IMR-90 (cell line): Measurements from ENCODE around the gene PTGDR.

ENCODE experiments used
- BHLHE40 ChIP-seq: fragments of 150-350 bp; IDR thresholded peaks from 2 replicates; pipeline ENCODE4 v1.6.1; 2016; ENCODE audit warnings: mild to moderate bottlenecking, low read depth, low read length
- CEBPB ChIP-seq: IDR thresholded peaks from 2 replicates; pipeline ENCODE4 v1.6.1; 2012; ENCODE audit warnings: low read depth, low read length, improper control_type of control experiment
- MAZ ChIP-seq: IDR thresholded peaks from 2 replicates; pipeline ENCODE4 v1.6.1; 2012; ENCODE audit warnings: low read depth, mild to moderate bottlenecking, low read length, improper control_type of control experiment, moderate library complexity, borderline replicate concordance
- MXI1 ChIP-seq: IDR thresholded peaks from 2 replicates; pipeline ENCODE4 v1.6.1; 2012; ENCODE audit warnings: low read depth, mild to moderate bottlenecking, low read length, moderate library complexity, borderline replicate concordance
- POLR2A ChIP-seq: IDR thresholded peaks from 2 replicates; pipeline ENCODE4 v1.6.1; 2012; ENCODE audit warnings: mild to moderate bottlenecking, low read depth, low read length
- RAD21 ChIP-seq: IDR thresholded peaks from 2 replicates; pipeline ENCODE4 v1.6.1; 2012; ENCODE audit warnings: low read length, improper control_type of control experiment
- TF ChIP-seq, protein P1 (sequence below): conservative IDR thresholded peaks from 2 replicates; pipeline ENCODE4 v1.5.1; 2012; ENCODE audit warnings: mild to moderate bottlenecking, low read depth, low read length, improper control_type of control experiment

DNA sequence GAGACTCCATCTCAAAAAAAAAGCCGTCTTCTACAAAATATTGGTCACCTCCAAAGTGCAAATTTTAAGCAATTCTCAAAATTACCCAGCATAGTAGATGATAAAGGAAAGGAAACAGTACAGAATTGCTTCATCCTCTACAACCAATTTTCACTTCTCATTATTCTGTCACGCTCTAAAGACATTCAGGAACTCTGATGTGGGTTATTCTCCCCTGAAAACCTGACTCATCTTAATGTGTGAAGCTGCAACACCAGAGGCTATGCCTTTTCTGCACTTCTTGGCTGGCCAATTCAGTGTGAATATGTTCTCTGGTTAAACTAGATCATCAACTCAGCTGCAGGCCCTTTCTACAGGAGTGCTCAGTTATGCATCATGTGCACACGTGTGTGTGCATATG is 57.6 kb downstream of the PTGDR start:
- TF ChIP-seq, protein P1, sequence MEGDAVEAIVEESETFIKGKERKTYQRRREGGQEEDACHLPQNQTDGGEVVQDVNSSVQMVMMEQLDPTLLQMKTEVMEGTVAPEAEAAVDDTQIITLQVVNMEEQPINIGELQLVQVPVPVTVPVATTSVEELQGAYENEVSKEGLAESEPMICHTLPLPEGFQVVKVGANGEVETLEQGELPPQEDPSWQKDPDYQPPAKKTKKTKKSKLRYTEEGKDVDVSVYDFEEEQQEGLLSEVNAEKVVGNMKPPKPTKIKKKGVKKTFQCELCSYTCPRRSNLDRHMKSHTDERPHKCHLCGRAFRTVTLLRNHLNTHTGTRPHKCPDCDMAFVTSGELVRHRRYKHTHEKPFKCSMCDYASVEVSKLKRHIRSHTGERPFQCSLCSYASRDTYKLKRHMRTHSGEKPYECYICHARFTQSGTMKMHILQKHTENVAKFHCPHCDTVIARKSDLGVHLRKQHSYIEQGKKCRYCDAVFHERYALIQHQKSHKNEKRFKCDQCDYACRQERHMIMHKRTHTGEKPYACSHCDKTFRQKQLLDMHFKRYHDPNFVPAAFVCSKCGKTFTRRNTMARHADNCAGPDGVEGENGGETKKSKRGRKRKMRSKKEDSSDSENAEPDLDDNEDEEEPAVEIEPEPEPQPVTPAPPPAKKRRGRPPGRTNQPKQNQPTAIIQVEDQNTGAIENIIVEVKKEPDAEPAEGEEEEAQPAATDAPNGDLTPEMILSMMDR, result no peak
- TF ChIP-seq BHLHE40, result no peak
- TF ChIP-seq CEBPB, result no peak
- TF ChIP-seq MXI1, result no peak
- TF ChIP-seq MAZ, result no peak
- no peak for TF ChIP-seq POLR2A
- TF ChIP-seq RAD21, result no peak
